Mesenchymal stem cell (in vitro differentiated cells and primary cell): ENCODE measurements around the gene KANK4.
A peak's percentile ranks its signal among the peaks of the same experiment; 100 is the strongest.

ENCODE experiments used
- DNase-seq: peaks from one replicate; pipeline ENCODE4 v3.0.0-alpha.2; 2013
- H2AFZ ChIP-seq: one replicate; pipeline ENCODE4 v1.6.1; 2013; ENCODE audit warnings: low read depth, mild to moderate bottlenecking, control low read depth, inconsistent platforms, low read length, moderate library complexity
- H2AK5ac ChIP-seq: 2 replicates; pipeline ENCODE4 v1.6.1; 2013; ENCODE audit warnings: low read length, moderate library complexity, mild to moderate bottlenecking, inconsistent platforms; ENCODE audit not compliant: severe bottlenecking
- H2BK120ac ChIP-seq: one replicate; pipeline ENCODE4 v1.6.1; 2013; ENCODE audit warnings: low read depth, mild to moderate bottlenecking, inconsistent platforms, low read length, moderate library complexity
- H2BK12ac ChIP-seq, 2 experiments: one replicate each; pipeline ENCODE4 v1.6.1; 2013; ENCODE audit warnings: inconsistent platforms in 2 of 2, low read length in 2 of 2, mild to moderate bottlenecking in 2 of 2, moderate library complexity in 2 of 2, control low read depth in 1 of 2
- H2BK15ac ChIP-seq: one replicate; pipeline ENCODE4 v1.6.1; 2013; ENCODE audit warnings: mild to moderate bottlenecking, low read depth, inconsistent platforms; ENCODE audit not compliant: poor library complexity, severe bottlenecking
- H2BK5ac ChIP-seq: 2 replicates; pipeline ENCODE4 v1.6.1; 2013; ENCODE audit warnings: low read depth, mild to moderate bottlenecking, low read length, control low read depth, inconsistent platforms; ENCODE audit not compliant: poor library complexity, severe bottlenecking
- H3K14ac ChIP-seq, 2 experiments: one replicate each; pipeline ENCODE4 v1.6.1; 2013; ENCODE audit warnings: inconsistent platforms in 2 of 2, low read length in 2 of 2, control low read depth in 1 of 2, mild to moderate bottlenecking in 1 of 2, moderate library complexity in 1 of 2
- H3K18ac ChIP-seq, 2 experiments: one replicate each; pipeline ENCODE4 v1.6.1; 2013; ENCODE audit warnings: inconsistent platforms in 2 of 2, low read length in 2 of 2, control low read depth in 1 of 2, low read depth in 1 of 2, mild to moderate bottlenecking in 1 of 2
- H3K23ac ChIP-seq, 2 experiments: one replicate each; pipeline ENCODE4 v1.6.1; 2013; ENCODE audit warnings: inconsistent platforms in 2 of 2, low read length in 2 of 2, mild to moderate bottlenecking in 2 of 2, moderate library complexity in 2 of 2, control low read depth in 1 of 2
- H3K27ac ChIP-seq: 2 replicates; pipeline ENCODE4 v1.5.1; 2013; ENCODE audit warnings: mild to moderate bottlenecking, moderate library complexity, low read length, control low read depth, inconsistent platforms; ENCODE audit not compliant: poor library complexity, severe bottlenecking
- H3K27me3 ChIP-seq, 2 experiments: 2 replicates each; pipeline versions ENCODE4 v1.6.1 to v1.7.0; 2013; ENCODE audit warnings: low read length in 2 of 2, mild to moderate bottlenecking in 2 of 2, moderate library complexity in 2 of 2, control low read depth in 1 of 2, inconsistent platforms in 1 of 2; ENCODE audit not compliant: control insufficient read depth in 1 of 2, insufficient read depth in 1 of 2
- H3K36me3 ChIP-seq, 2 experiments: 2 replicates each; pipeline versions ENCODE4 v1.6.1 to v1.7.0; 2013; ENCODE audit warnings: low read length in 2 of 2, control low read depth in 1 of 2, inconsistent platforms in 1 of 2, low read depth in 1 of 2, mild to moderate bottlenecking in 1 of 2; ENCODE audit not compliant: insufficient read depth in 2 of 2, control insufficient read depth in 1 of 2
- H3K4ac ChIP-seq, 2 experiments: one replicate each; pipeline ENCODE4 v1.6.1; 2013; ENCODE audit warnings: inconsistent platforms in 2 of 2, low read length in 2 of 2, mild to moderate bottlenecking in 2 of 2, moderate library complexity in 2 of 2, control low read depth in 1 of 2, low read depth in 1 of 2
- H3K4me1 ChIP-seq: 2 replicates; pipeline ENCODE4 v1.6.1; 2013; ENCODE audit warnings: low read depth, low read length, control low read depth; ENCODE audit not compliant: control insufficient read depth, insufficient read depth
- H3K4me2 ChIP-seq: 2 replicates; pipeline ENCODE4 v1.6.1; 2013; ENCODE audit warnings: low read length, mild to moderate bottlenecking, inconsistent platforms; ENCODE audit not compliant: poor library complexity, severe bottlenecking
- H3K4me3 ChIP-seq, 2 experiments: 2 replicates each; pipeline versions ENCODE4 v1.5.1 to v1.7.0; 2013; ENCODE audit warnings: low read length in 2 of 2, mild to moderate bottlenecking in 2 of 2, control low read depth in 1 of 2, low read depth in 1 of 2; ENCODE audit not compliant: insufficient read depth in 1 of 2
- H3K79me1 ChIP-seq: replicated peaks from 2 replicates; pipeline ENCODE4 v1.6.1; 2013; ENCODE audit warnings: mild to moderate bottlenecking, control low read depth, low read length, inconsistent platforms; ENCODE audit not compliant: poor library complexity, severe bottlenecking
- H3K9ac ChIP-seq: 2 replicates; pipeline ENCODE4 v1.7.0; 2013; ENCODE audit warnings: mild to moderate bottlenecking, low read length, moderate library complexity
- H3K9me3 ChIP-seq: 2 replicates; pipeline ENCODE4 v1.7.0; 2013; ENCODE audit warnings: mild to moderate bottlenecking, low read length; ENCODE audit not compliant: control insufficient read depth
- H4K8ac ChIP-seq: one replicate; pipeline ENCODE4 v1.6.1; 2013; ENCODE audit warnings: inconsistent platforms, mild to moderate bottlenecking, low read length, moderate library complexity
- H4K91ac ChIP-seq: one replicate; pipeline ENCODE4 v1.6.1; 2013; ENCODE audit warnings: mild to moderate bottlenecking, low read length, inconsistent platforms
- WGBS: methylation state at CpG from one replicate; pipeline ENCODE4 v1.1.7; 2013; ENCODE audit warnings: mixed read lengths; 5-methylcytosine and 5-hydroxymethylcytosine counted together

The KANK4 gene

DNA sequence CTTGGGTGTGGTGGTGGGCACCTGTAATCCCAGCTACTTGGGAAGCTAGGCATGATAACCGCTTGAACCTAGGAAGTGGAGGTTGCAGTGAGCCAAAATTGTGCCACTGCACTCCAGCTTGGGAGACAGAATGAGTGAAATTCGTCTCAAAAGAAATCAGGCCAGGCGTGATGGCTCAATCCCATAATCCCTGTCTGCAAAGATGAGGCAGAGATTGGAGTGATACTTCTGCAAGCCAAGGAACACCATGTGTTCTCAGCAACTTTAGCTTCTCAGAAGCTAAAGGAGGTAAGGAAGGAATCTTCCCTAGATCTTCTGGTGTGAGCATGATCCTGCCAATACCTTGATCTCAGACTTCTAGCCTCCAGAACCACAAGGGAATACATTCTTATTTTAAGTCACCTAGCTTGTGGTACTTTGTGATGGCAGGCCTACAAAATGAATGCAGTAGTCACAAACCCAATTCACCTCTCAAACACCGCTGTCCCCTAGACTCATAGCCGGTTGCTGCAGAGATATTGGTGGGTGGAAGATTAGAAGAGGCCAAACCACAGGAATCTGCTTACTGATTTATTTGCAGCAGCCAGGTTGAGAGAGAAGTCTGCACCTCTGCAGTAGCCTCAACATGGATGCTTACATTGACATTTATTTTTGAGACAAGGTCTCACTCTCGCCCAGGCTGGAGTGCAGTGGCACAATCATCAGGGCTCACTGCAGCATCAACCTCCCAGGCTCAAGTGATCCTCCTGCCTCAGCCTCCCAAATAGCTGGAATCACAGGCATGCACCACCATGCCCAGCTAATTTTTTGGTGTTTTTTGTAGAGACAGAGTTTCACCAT, 105.9 kb downstream of the KANK4 start:
- H2BK12ac ChIP-seq, result no peak overlapping the region

DNA sequence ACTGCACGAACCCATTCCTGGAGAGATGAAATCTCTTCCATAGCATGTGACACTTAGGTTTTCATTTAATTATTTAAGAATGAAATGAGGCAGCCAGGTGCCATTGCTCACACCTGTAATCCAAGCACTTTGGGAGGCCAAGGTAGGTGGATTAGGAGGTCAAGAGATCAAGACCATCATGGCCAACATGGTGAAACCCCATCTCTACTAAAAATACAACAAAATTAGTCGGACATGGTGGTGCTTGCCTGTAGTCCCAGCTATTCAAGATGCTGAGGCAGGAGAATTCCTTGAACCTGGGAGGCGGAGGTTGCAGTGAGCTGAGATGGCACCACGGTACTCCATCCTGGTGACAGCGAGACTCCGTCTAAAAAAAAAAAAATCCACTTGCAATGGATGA, 106.8 kb downstream of the KANK4 start:
- no peaks in the 10 kb centered on the region for H3K27me3 ChIP-seq
- no peak overlapping the region for H2BK15ac ChIP-seq
- H3K4me1 ChIP-seq, result no peaks in the 10 kb centered on the region
- H3K36me3 ChIP-seq, result no peaks in the 10 kb centered on the region
- no peak overlapping the region for H2BK120ac ChIP-seq
- no peak overlapping the region for H2AK5ac ChIP-seq
- H3K79me1 ChIP-seq, result no peaks in the 10 kb centered on the region
- no peak overlapping the region for H4K91ac ChIP-seq
- H3K4me2 ChIP-seq, result no peak overlapping the region
- no peak overlapping the region for H4K8ac ChIP-seq
- no peak overlapping the region for H3K4me3 ChIP-seq
- no peak overlapping the region for H3K27ac ChIP-seq
- H3K14ac ChIP-seq, result no peak overlapping the region
- no peak overlapping the region for H3K23ac ChIP-seq
- H2AFZ ChIP-seq, result no peak overlapping the region
- no peak overlapping the region for H2BK12ac ChIP-seq
- DNase-seq, result no peak
- peaks cover 26% of the 10 kb centered on the region for H3K9me3 ChIP-seq
- H3K9ac ChIP-seq, result no peak overlapping the region
- no peak overlapping the region for H3K4ac ChIP-seq
- 89% methylated on average over 2 of the region's 6 CpGs for WGBS
- H3K18ac ChIP-seq, result no peak overlapping the region
- H2BK5ac ChIP-seq, result no peak overlapping the region

More for the DNA sequence above, 105.9 kb downstream of the KANK4 start:
- Histone ChIP-seq H3K23ac (no peak overlapping the region), H3K14ac (no peak overlapping the region), H3K9ac (no peak overlapping the region), H2AFZ (no peak overlapping the region), H3K27ac (no peak overlapping the region), H4K8ac (no peak overlapping the region), H3K4ac (no peak overlapping the region), H3K79me1 (no peaks in the 10 kb centered on the region), H3K27me3 (no peaks in the 10 kb centered on the region), H2BK120ac (no peak overlapping the region), H2BK15ac (no peak overlapping the region), H3K36me3 (no peaks in the 10 kb centered on the region), H4K91ac (no peak overlapping the region), H3K4me2 (no peak overlapping the region), H2BK5ac (no peak overlapping the region), H3K18ac (no peak overlapping the region), H3K4me1 (no peaks in the 10 kb centered on the region), H3K4me3 (no peak overlapping the region), H2AK5ac (no peak overlapping the region), H3K9me3 (peaks cover 24% of the 10 kb centered on the region)
- no peak for DNase-seq
- WGBS, result 67% methylated on average over 6 of the region's 6 CpGs

DNA sequence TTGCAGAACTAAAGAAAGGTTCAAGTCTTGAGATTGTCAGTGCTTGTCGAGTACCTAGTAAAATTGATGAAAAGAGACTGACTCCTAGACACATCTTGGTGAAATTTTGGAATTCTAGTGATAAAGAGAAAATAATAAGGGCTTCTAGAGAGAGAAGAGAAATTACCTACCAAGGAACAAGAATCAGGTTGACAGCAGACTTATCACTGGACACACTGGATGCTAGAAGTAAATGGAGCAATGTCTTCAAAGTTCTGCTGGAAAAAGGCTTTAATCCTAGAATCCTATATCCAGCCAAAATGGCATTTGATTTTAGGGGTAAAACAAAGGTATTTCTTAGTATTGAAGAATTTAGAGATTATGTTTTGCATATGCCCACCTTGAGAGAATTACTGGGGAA, 108.3 kb downstream of the KANK4 start:
- Histone ChIP-seq H3K14ac (no peak overlapping the region), H3K36me3 (no peaks in the 10 kb centered on the region), H4K8ac (no peak overlapping the region), H3K4me1 (no peaks in the 10 kb centered on the region), H3K9me3 (peaks cover 32% of the 10 kb centered on the region), H3K9ac (no peak overlapping the region), H3K27me3 (no peaks in the 10 kb centered on the region), H2BK15ac (no peak overlapping the region), H2AK5ac (no peak overlapping the region), H3K79me1 (no peaks in the 10 kb centered on the region), H3K18ac (no peak overlapping the region), H3K4me2 (no peak overlapping the region), H3K23ac (no peak overlapping the region), H2BK5ac (no peak overlapping the region), H4K91ac (no peak overlapping the region), H2BK120ac (no peak overlapping the region), H3K4me3 (no peak overlapping the region), H3K4ac (no peak overlapping the region), H2BK12ac (no peak overlapping the region), H3K27ac (no peak overlapping the region), H2AFZ (no peak overlapping the region)
- 66% methylated on average over 1 of the region's 1 CpG for whole genome bisulfite sequencing
- DNase-seq, result no peak

DNA sequence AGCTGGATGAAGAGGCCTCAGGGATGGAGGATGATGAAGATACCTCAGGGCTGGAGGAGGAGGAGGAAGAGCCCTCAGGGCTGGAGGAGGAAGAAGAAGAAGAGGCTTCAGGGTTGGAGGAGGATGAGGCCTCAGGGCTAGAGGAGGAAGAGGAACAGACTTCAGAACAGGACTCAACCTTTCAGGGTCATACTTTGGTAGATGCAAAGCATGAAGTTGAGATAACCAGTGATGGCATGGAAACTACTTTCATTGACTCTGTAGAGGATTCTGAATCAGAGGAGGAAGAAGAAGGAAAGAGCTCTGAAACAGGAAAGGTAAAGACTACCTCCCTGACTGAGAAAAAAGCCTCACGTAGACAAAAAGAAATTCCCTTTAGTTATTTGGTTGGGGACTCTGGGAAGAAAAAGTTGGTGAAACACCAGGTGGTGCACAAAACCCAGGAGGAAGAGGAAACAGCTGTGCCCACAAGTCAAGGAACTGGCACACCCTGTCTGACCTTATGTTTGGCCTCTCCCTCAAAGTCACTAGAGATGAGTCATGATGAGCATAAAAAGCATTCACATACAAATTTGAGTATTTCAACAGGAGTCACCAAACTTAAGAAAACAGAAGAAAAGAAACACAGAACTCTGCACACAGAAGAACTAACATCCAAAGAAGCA, 109.2 kb downstream of the KANK4 start:
- Histone ChIP-seq H3K9ac (no peak overlapping the region), H3K27ac (no peak overlapping the region), H2BK12ac (no peak overlapping the region), H3K4me3 (no peak overlapping the region), H3K9me3 (peaks cover 32% of the 10 kb centered on the region), H2AK5ac (no peak overlapping the region), H3K18ac (no peak overlapping the region), H3K23ac (no peak overlapping the region), H2AFZ (no peak overlapping the region), H4K8ac (no peak overlapping the region), H3K36me3 (no peaks in the 10 kb centered on the region), H3K4ac (no peak overlapping the region), H2BK5ac (no peak overlapping the region), H3K27me3 (no peaks in the 10 kb centered on the region), H2BK120ac (no peak overlapping the region), H4K91ac (no peak overlapping the region), H3K79me1 (no peaks in the 10 kb centered on the region), H3K4me2 (peak overlapping the region; percentile 9), H2BK15ac (no peak overlapping the region), H3K14ac (no peak overlapping the region), H3K4me1 (no peaks in the 10 kb centered on the region)
- no peak for DNase-seq
- WGBS, result 100% methylated on average over 1 of the region's 1 CpG
